Esophagus squamous epithelium (tissue), 4 donors: ENCODE data around the gene OR4F15.

Experiments used
- POLR2A ChIP-seq, 4 donors: fragments of 450-650 bp; IDR thresholded peaks; one replicate each; pipeline ENCODE4 v1.6.1; 2017; ENCODE audit warnings: antibody characterized with exemption in 4 of 4, mild to moderate bottlenecking in 4 of 4, moderate library complexity in 3 of 4
- TF ChIP-seq, protein P1 (sequence below), 6 experiments: fragments of 450-650 bp in 4 of 6; fragments of 200-600 bp in 2 of 6; sonication (generic) in 2 of 6; IDR thresholded peaks; one replicate each; pipeline ENCODE4 v1.5.1; 2016 to 2019; ENCODE audit warnings: antibody characterized with exemption in 6 of 6, mild to moderate bottlenecking in 4 of 6, moderate library complexity in 4 of 6

DNA sequence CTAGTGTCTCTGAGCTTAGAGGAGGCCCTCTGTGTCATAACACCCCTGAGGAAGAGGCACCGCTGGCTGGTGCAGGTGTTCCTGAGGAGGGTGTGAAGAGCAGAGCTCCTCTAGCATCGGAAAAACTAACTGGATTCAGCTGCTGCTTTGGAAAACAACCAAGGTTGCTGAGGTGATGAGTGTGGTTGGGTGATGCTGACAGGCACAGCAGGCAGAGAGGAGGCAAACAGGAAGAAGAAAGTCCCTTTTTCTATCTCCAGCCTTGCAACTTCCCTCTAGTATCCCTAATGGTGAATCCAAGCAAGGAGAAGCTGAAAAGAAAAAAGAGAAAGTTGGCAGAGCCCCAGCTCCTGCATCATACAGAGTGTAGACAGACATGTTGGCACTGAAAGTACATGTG is 3.8 kb upstream of the OR4F15 start:
- TF ChIP-seq, protein P1, sequence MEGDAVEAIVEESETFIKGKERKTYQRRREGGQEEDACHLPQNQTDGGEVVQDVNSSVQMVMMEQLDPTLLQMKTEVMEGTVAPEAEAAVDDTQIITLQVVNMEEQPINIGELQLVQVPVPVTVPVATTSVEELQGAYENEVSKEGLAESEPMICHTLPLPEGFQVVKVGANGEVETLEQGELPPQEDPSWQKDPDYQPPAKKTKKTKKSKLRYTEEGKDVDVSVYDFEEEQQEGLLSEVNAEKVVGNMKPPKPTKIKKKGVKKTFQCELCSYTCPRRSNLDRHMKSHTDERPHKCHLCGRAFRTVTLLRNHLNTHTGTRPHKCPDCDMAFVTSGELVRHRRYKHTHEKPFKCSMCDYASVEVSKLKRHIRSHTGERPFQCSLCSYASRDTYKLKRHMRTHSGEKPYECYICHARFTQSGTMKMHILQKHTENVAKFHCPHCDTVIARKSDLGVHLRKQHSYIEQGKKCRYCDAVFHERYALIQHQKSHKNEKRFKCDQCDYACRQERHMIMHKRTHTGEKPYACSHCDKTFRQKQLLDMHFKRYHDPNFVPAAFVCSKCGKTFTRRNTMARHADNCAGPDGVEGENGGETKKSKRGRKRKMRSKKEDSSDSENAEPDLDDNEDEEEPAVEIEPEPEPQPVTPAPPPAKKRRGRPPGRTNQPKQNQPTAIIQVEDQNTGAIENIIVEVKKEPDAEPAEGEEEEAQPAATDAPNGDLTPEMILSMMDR (IDR thresholded peaks at IDR 0.05): no peak
- TF ChIP-seq POLR2A (IDR thresholded peaks at IDR 0.05): no peak
